Liver (tissue), 9 donors: ENCODE measurements around the gene TRIM7. TPM values are rescaled to one million over a fixed set of nuclear protein-coding genes. Genes with fewer than 3 reads are reported as not detected.

Source experiments
- DNase-seq: peaks from one replicate; pipeline ENCODE4 v3.0.0-alpha.2; 2017; ENCODE audit warnings: low spot score
- H3K27ac ChIP-seq, 2 donors: one replicate each; pipeline ENCODE4 v1.7.0; 2013; ENCODE audit warnings: inconsistent platforms in 2 of 2, low read length in 2 of 2, control low read depth in 1 of 2, low read depth in 1 of 2, mild to moderate bottlenecking in 1 of 2
- H3K27me3 ChIP-seq, 4 donors: one replicate each; pipeline versions ENCODE4 v1.6.1 to v1.7.0; 2013; ENCODE audit warnings: low read length in 3 of 4, inconsistent platforms in 1 of 4, mild to moderate bottlenecking in 1 of 4, moderate library complexity in 1 of 4; ENCODE audit not compliant: control insufficient read depth in 4 of 4, insufficient read depth in 4 of 4
- H3K36me3 ChIP-seq, 4 donors: one replicate each; pipeline versions ENCODE4 v1.6.1 to v1.7.0; 2013; ENCODE audit warnings: low read length in 3 of 4, mild to moderate bottlenecking in 3 of 4, low read depth in 1 of 4, moderate library complexity in 1 of 4; ENCODE audit not compliant: control insufficient read depth in 4 of 4, insufficient read depth in 3 of 4
- H3K4me1 ChIP-seq, 4 donors: one replicate each; pipeline versions ENCODE4 v1.6.1 to v1.7.0; 2013; ENCODE audit warnings: low read length in 3 of 4, mild to moderate bottlenecking in 3 of 4, moderate library complexity in 1 of 4; ENCODE audit not compliant: control insufficient read depth in 4 of 4, insufficient read depth in 4 of 4
- H3K4me3 ChIP-seq, 3 donors: one replicate each; pipeline versions ENCODE4 v1.6.1 to v1.7.0; 2013; ENCODE audit warnings: low read length in 3 of 3, control low read depth in 1 of 3, low read depth in 1 of 3, mild to moderate bottlenecking in 1 of 3
- H3K9ac ChIP-seq, 2 donors: one replicate each; pipeline ENCODE4 v1.7.0; 2013; ENCODE audit warnings: low read length in 2 of 2, mild to moderate bottlenecking in 2 of 2, moderate library complexity in 2 of 2, control low read depth in 1 of 2, low read depth in 1 of 2
- H3K9me3 ChIP-seq, 4 donors: one replicate each; pipeline versions ENCODE4 v1.6.1 to v1.7.0; 2013; ENCODE audit warnings: low read length in 3 of 4; ENCODE audit not compliant: control insufficient read depth in 4 of 4
- CTCF ChIP-seq: fragments of 150-350 bp; IDR thresholded peaks from 2 replicates; pipeline ENCODE4 v1.5.1; 2017; ENCODE audit warnings: improper control_type of control experiment, low read depth, low read length; ENCODE audit not compliant: missing input control
- EGR1 ChIP-seq, 2 donors: IDR thresholded peaks; 2 replicates each; pipeline ENCODE4 v1.6.1; 2016 to 2018; ENCODE audit warnings: antibody characterized with exemption in 2 of 2, low read depth in 2 of 2
- FOXA1 ChIP-seq: IDR thresholded peaks from 2 replicates; pipeline ENCODE4 v1.6.1; 2016; ENCODE audit warnings: antibody characterized with exemption
- FOXA2 ChIP-seq: IDR thresholded peaks from 2 replicates; pipeline ENCODE4 v1.6.1; 2016; ENCODE audit warnings: antibody characterized with exemption
- GABPA ChIP-seq, 2 donors: IDR thresholded peaks in 1 of 2; conservative IDR thresholded peaks in 1 of 2; 2 replicates each; pipeline ENCODE4 v1.6.1; 2016; ENCODE audit warnings: antibody characterized with exemption in 2 of 2, mild to moderate bottlenecking in 1 of 2, moderate library complexity in 1 of 2
- HNF4A ChIP-seq, 2 donors: conservative IDR thresholded peaks; 2 replicates each; pipeline ENCODE4 v1.6.1; 2016; ENCODE audit warnings: antibody characterized with exemption in 2 of 2, mild to moderate bottlenecking in 2 of 2
- HNF4G ChIP-seq: IDR thresholded peaks from 2 replicates; pipeline ENCODE4 v1.6.1; 2016; ENCODE audit warnings: antibody characterized with exemption
- MAX ChIP-seq: IDR thresholded peaks from 2 replicates; pipeline ENCODE4 v1.6.1; 2016; ENCODE audit warnings: antibody characterized with exemption
- NR2F2 ChIP-seq: IDR thresholded peaks from 2 replicates; pipeline ENCODE4 v1.6.1; 2016; ENCODE audit warnings: antibody characterized with exemption
- RAD21 ChIP-seq, 2 donors: IDR thresholded peaks; 2 replicates each; pipeline ENCODE4 v1.6.1; 2016; ENCODE audit warnings: antibody characterized with exemption in 2 of 2, mild to moderate bottlenecking in 2 of 2
- REST ChIP-seq: IDR thresholded peaks from 2 replicates; pipeline ENCODE4 v1.6.1; 2016; ENCODE audit warnings: antibody characterized with exemption, mild to moderate bottlenecking
- RXRA ChIP-seq, 2 donors: IDR thresholded peaks; 2 replicates each; pipeline ENCODE4 v1.6.1; 2017 to 2018; ENCODE audit warnings: antibody characterized with exemption in 2 of 2, mild to moderate bottlenecking in 1 of 2
- TAF1 ChIP-seq: conservative IDR thresholded peaks from 2 replicates; pipeline ENCODE4 v1.6.1; 2016; ENCODE audit warnings: antibody characterized with exemption, mild to moderate bottlenecking
- YY1 ChIP-seq: IDR thresholded peaks from 2 replicates; pipeline ENCODE4 v1.6.1; 2016; ENCODE audit warnings: antibody characterized with exemption, mild to moderate bottlenecking
- WGBS: extraction: QIAGEN DNeasy Blood & Tissue Kit; methylation state at CpG from one replicate; pipeline ENCODE4 v1.1.7; 2013; 5-methylcytosine and 5-hydroxymethylcytosine counted together
- polyA plus RNA-seq, 2 donors: library from polyadenylated mRNA; stranded (reverse) in 1 of 2; unstranded in 1 of 2; fragments of 200-250 nt in 1 of 2; fragments of >200 nt in 1 of 2; fragmentation: Nextera tagmentation in 1 of 2; extraction: Ambion mirVana in 1 of 2; gene quantifications; one replicate each; pipeline versions ENCODE4 v1.2.1 to v1.2.3, GENCODE V29; 2013 to 2015
- total RNA-seq, 2 donors: library from RNA; depleted of rRNA; stranded (reverse); fragments of >200 nt; gene quantifications; one replicate each; pipeline ENCODE4 v1.2.3, GENCODE V29; 2014
- TF ChIP-seq, protein P1 (sequence below): IDR thresholded peaks from 2 replicates; pipeline ENCODE4 v1.6.1; 2016; ENCODE audit warnings: antibody characterized with exemption
- donor health status: healthy.
- donor health status: healthy.
- donor health status: healthy.
- donor health status: healthy.
- donor health status: healthy.

TRIM7 gene
- total and polyA plus RNA-seq, 4 donors: 0.10 to 0.50 (median 0.14) TPM; not detected in 1

DNA sequence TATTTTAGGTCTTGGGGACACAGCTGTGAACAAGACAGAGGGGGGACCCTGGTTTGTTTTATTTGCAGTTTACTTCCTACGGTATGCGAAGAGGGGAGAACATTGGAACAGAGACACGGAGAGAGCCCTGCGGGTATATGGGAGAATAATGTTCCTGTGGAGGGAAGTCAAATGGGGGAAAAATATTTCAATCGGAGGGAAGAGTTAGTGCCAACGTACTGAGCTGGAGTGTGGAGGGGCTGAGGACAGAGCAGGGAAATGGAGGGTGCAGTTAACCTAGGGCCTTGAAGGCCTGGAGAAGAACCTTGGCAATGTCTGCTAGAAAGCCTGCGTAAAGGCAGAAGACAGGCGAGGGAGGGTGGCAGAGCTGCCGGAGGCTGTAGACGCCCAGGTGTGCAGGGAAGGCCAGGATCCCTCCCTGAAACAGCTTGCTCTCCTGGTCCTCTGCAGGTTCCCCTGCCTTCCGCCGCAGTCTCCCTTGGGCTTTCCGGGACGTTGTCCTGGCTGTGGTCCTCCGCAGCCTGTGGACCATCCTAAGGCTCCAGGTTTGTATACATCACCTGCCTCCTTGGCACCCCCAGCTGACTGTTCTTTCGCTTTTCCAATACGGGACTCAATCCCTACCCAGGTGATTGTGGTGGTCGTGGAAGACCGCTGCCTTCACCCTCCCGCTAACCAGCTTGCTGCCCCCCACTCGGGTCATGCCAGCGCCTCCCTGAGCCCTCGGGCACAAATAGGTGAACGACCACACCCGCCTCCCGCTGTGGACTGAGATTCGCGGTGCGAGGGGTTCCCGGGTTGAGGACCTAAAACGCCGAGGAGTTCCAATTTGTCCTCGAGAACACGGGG lies 40.7 kb upstream of the TRIM7 start:
- peaks cover 8 to 16% (median 11%) of the 10 kb centered on the region in 4 donors for H3K36me3 ChIP-seq
- H3K9me3 ChIP-seq: no peaks in the 10 kb centered on the region
- peak overlapping the region; percentile 76 to 94 (median 86) for H3K4me3 ChIP-seq
- 25% methylated on average over 34 of the region's 34 CpGs for WGBS
- H3K4me1 ChIP-seq: peaks cover 16 to 60% (median 47%) of the 10 kb centered on the region in 4 donors
- DNase-seq: peak; percentile 38
- peak overlapping the region; percentile 57 to 61 for H3K9ac ChIP-seq
- H3K27ac ChIP-seq: peak overlapping the region; percentile 76 to 96
- H3K27me3 ChIP-seq: no peaks in the 10 kb centered on the region
- TF ChIP-seq GABPA (IDR thresholded peaks at IDR 0.05 in 1 of 2, conservative IDR thresholded peaks at IDR 0.05 in 1 of 2): no peak
- TF ChIP-seq RAD21 (IDR thresholded peaks at IDR 0.05): no peak
- no peak for TF ChIP-seq HNF4A (conservative IDR thresholded peaks at IDR 0.05)
- no peak for TF ChIP-seq NR2F2
- TF ChIP-seq EGR1 (IDR thresholded peaks at IDR 0.05; ENCODE audit: low read depth in 2 of 2): no peak
- no peak for TF ChIP-seq YY1
- no peak for TF ChIP-seq REST
- no peak for TF ChIP-seq HNF4G
- TF ChIP-seq CTCF: no peak
- TF ChIP-seq TAF1: no peak
- no peak for TF ChIP-seq RXRA (IDR thresholded peaks at IDR 0.05)
- TF ChIP-seq FOXA1: no peak

DNA sequence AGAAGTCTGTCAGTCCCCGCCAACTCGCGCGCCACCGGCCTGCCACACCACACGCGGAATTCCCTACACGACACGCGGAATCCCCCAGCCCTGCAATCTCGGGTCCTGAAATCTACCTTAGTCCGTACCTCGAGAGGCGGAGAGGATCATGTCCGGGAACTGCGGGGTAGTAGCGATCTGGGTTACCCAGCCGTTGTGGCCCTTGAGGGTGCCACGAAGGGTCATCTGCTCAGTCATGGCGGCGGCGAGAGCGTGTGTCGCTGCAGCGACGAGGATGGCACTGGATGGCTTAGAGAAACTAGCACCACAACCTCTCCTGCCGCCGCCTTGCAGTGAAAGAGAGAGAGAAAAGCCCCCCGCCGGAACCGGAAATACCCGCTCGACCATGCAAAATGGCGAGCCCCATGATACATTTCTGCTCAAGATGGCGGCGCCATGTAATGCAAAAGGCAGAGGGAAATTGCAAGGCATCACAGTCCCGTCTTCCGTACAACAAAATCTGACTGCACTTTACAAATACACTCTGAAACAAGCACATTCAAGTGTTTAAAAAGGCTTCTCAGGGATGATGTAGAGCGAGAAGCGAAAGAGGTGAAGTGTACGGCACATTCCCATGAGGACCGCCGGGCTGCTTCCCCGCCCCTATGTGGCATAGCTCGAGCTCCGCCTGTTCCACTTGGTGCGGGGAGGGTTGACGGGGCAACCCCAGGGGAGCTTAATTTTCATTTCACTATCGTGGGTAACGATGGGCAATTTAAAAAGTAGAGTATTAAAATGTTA lies 38.8 kb upstream of the TRIM7 start, which contains the start of gene RACK1:
Gene RACK1, minus strand, starts transcription at position 343 of the 780 bp plus-strand sequence. Its CDS starts 106 bp downstream, at position 237.
- Histone ChIP-seq H3K9me3 (no peaks in the 10 kb centered on the region), H3K4me3 (peak within 1 kb of the TSS; percentile 63 to 99 (median 86)), H3K9ac (peak within 1 kb of the TSS; percentile 93), H3K4me1 (peaks cover 11 to 52% (median 38%) of the 10 kb centered on the region in 4 donors), H3K36me3 (peaks cover 17 to 27% (median 20%) of the 10 kb centered on the region in 4 donors), H3K27ac (peak within 1 kb of the TSS; percentile 95 to 96), H3K27me3 (no peaks in the 10 kb centered on the region)
- under 1% methylated on average over 50 of the region's 50 CpGs for whole genome bisulfite sequencing
- peak; percentile 84 for DNase-seq
- TF ChIP-seq, protein P1, sequence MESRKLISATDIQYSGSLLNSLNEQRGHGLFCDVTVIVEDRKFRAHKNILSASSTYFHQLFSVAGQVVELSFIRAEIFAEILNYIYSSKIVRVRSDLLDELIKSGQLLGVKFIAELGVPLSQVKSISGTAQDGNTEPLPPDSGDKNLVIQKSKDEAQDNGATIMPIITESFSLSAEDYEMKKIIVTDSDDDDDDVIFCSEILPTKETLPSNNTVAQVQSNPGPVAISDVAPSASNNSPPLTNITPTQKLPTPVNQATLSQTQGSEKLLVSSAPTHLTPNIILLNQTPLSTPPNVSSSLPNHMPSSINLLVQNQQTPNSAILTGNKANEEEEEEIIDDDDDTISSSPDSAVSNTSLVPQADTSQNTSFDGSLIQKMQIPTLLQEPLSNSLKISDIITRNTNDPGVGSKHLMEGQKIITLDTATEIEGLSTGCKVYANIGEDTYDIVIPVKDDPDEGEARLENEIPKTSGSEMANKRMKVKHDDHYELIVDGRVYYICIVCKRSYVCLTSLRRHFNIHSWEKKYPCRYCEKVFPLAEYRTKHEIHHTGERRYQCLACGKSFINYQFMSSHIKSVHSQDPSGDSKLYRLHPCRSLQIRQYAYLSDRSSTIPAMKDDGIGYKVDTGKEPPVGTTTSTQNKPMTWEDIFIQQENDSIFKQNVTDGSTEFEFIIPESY: peak; percentile 28
- TF ChIP-seq EGR1 (IDR thresholded peaks at IDR 0.05; ENCODE audit: low read depth in 2 of 2) (peak; percentile 3 to 27), TAF1 (peak; percentile 99), RXRA (IDR thresholded peaks at IDR 0.05) (no peak), GABPA (IDR thresholded peaks at IDR 0.05 in 1 of 2, conservative IDR thresholded peaks at IDR 0.05 in 1 of 2) (peak; percentile 93 to 96), FOXA2 (no peak), CTCF (no peak), YY1 (peak; percentile 100), MAX (peak; percentile 69)
